H1 (cell line): Measurements from ENCODE around the gene DIDO1. TPM values are rescaled to one million over a fixed set of nuclear protein-coding genes. Genes with fewer than 3 reads are reported as not detected.

ENCODE experiments used
- ATF3 ChIP-seq: IDR thresholded peaks from 2 replicates; pipeline ENCODE4 v1.6.1; 2011; ENCODE audit warnings: low read depth, mild to moderate bottlenecking, low read length; ENCODE audit not compliant: insufficient read depth
- CHD1 ChIP-seq: IDR thresholded peaks from 2 replicates; pipeline ENCODE4 v1.6.1; 2012; ENCODE audit warnings: low read depth, low read length, improper control_type of control experiment
- CREB1 ChIP-seq: IDR thresholded peaks from 2 replicates; pipeline ENCODE4 v1.6.1; 2012; ENCODE audit warnings: inconsistent platforms
- TBP ChIP-seq: IDR thresholded peaks from 2 replicates; pipeline ENCODE4 v1.6.1; 2011; ENCODE audit warnings: low read depth, low read length, improper control_type of control experiment
- TCF12 ChIP-seq: IDR thresholded peaks from 2 replicates; pipeline ENCODE4 v1.6.1; 2011; ENCODE audit warnings: low read depth, mild to moderate bottlenecking, low read length
- polyA plus RNA-seq, 7 experiments: library from polyadenylated mRNA; depleted of rRNA in 3 of 7; stranded (reverse) in 5 of 7; unstranded in 2 of 7; fragments of >200 nt in 5 of 7; fragments of 200-250 nt in 2 of 7; gene quantifications; 1 replicate in 5 of 7; 2 replicates in 1 of 7; 4 replicates in 1 of 7; pipeline versions ENCODE4 v1.2.1 to v1.2.3, GENCODE V29; 2011 to 2013; ENCODE audit warnings: missing spikeins in 2 of 7, mixed read lengths in 2 of 7
- total RNA-seq: library from RNA; stranded (reverse); fragmentation: NEBNext Ultra II Directional; extraction: Animal tissue kit (Norgen Biotek cat#: 25700); gene quantifications from 2 replicates; pipeline ENCODE4 v1.2.1, GENCODE V29; 2021

Gene DIDO1
- total and polyA plus RNA-seq, 2 of the 8 experiments (the other 6 are each of a cell fraction or from before 2014, with no cell fraction given) = 53.6 to 82.8 TPM

GRCh38 chr20:62856931-62857619, 69.2 kb downstream of the DIDO1 start (continued):
- TF ChIP-seq TBP = no peak
- no peak for TF ChIP-seq ATF3
- TF ChIP-seq TCF12 = no peak
- TF ChIP-seq CREB1 = no peak
- TF ChIP-seq CHD1 = no peak
